ENCODE data around the gene COX8C.

- TF ChIP-seq JUN (IDR thresholded peaks at IDR 0.05) (no peak), JUNB (IDR thresholded peaks at IDR 0.05) (no peak)
These were observed 47.6 kb upstream of the COX8C start for GRCh38 chr14:93299416-93299815.
